Stimulated activated CD4-positive, alpha-beta T cell treated with anti-CD3 and anti-CD28 coated beads, TNF-alpha, amount 100 ng/mL, for 4 hours (primary cell): ENCODE data around the gene ALS2CL.

Experiments
- DNase-seq, 3 experiments: peaks; one replicate each; pipeline ENCODE4 v3.0.0-alpha.2; 2020; ENCODE audit warnings: low read depth in 3 of 3

Gene ALS2CL

GRCh38 chr3:46678280-46678679, 15.2 kb downstream of the ALS2CL start:
- no peak for DNase-seq

- DNase-seq = no peak
These were observed 16.1 kb downstream of the ALS2CL start for GRCh38 chr3:46677411-46677726.

- DNase-seq = no peak
These were observed 16.7 kb downstream of the ALS2CL start for GRCh38 chr3:46676601-46677410.

- DNase-seq = no peak
These were observed 17.5 kb downstream of the ALS2CL start for GRCh38 chr3:46675843-46676567.

GRCh38 chr3:46675426-46675825, 18.1 kb downstream of the ALS2CL start:
- DNase-seq = no peak

- DNase-seq = no peak
These were observed 19.2 kb downstream of the ALS2CL start for GRCh38 chr3:46674031-46674845.

- DNase-seq = no peak
These were observed 20.1 kb downstream of the ALS2CL start for GRCh38 chr3:46673151-46674030.

GRCh38 chr3:46672349-46672695, 21.2 kb downstream of the ALS2CL start:
- no peak for DNase-seq

- no peak for DNase-seq
These were observed 21.7 kb downstream of the ALS2CL start for GRCh38 chr3:46671541-46672348.

GRCh38 chr3:46670891-46671427, 22.5 kb downstream of the ALS2CL start:
- DNase-seq = no peak

GRCh38 chr3:46670000-46670890, 23.2 kb downstream of the ALS2CL start:
- DNase-seq = no peak

- DNase-seq = no peak
These were observed 24.1 kb downstream of the ALS2CL start for GRCh38 chr3:46669191-46669999.

GRCh38 chr3:46668591-46668990, 24.9 kb downstream of the ALS2CL start:
- no peak for DNase-seq

GRCh38 chr3:46668116-46668515, 25.4 kb downstream of the ALS2CL start:
- no peak for DNase-seq

GRCh38 chr3:46667657-46668056, 25.8 kb downstream of the ALS2CL start:
- no peak for DNase-seq

- DNase-seq = no peak
These were observed 26.3 kb downstream of the ALS2CL start for GRCh38 chr3:46667061-46667621.

GRCh38 chr3:46666453-46666845, 27.0 kb downstream of the ALS2CL start:
- no peak for DNase-seq

- DNase-seq = no peak
These were observed 27.6 kb downstream of the ALS2CL start for GRCh38 chr3:46665763-46666452.
